Upper lobe of right lung (tissue), 1 donor: Measurements from ENCODE around the gene COX4I2. TPM values are rescaled to one million over a fixed set of nuclear protein-coding genes. Genes with fewer than 3 reads are reported as not detected.

Experiments
- ATAC-seq: fragments of 200-7000 bp; cut with Tn5 transposase; one replicate; pipeline ENCODE4 v1.9.1; 2020; ENCODE audit warnings: mild to moderate bottlenecking, moderate library complexity
- DNase-seq: peaks from one replicate; pipeline ENCODE4 v3.0.0-alpha.2; 2020
- H3K27ac ChIP-seq: fragments of 200-600 bp; one replicate; pipeline ENCODE4 v1.8.0; 2022
- H3K27me3 ChIP-seq: fragments of 200-600 bp; one replicate; pipeline ENCODE4 v1.8.0; 2022; ENCODE audit warnings: mild to moderate bottlenecking
- H3K36me3 ChIP-seq: fragments of 200-600 bp; one replicate; pipeline ENCODE4 v1.8.0; 2022
- H3K4me1 ChIP-seq: fragments of 200-600 bp; one replicate; pipeline ENCODE4 v1.8.0; 2022
- H3K4me3 ChIP-seq: fragments of 200-600 bp; one replicate; pipeline ENCODE4 v1.8.0; 2022; ENCODE audit warnings: mild to moderate bottlenecking
- H3K9me3 ChIP-seq: fragments of 200-600 bp; one replicate; pipeline ENCODE4 v1.8.0; 2022
- CTCF ChIP-seq: fragments of 200-600 bp; IDR thresholded peaks from one replicate; pipeline ENCODE4 v1.8.0; 2022; ENCODE audit warnings: antibody characterized with exemption
- intact Hi-C: fragments of 100-400 bp; cut with DNase I; formaldehyde crosslinking; loops from one replicate; pipeline ENCODE4 v1.11.0; 2022
- total RNA-seq: library from RNA; stranded (reverse); fragmentation: NEBNext Ultra II Directional; extraction: Animal tissue kit (Norgen Biotek cat#: 25700); gene quantifications from one replicate; pipeline ENCODE4 v1.2.1, GENCODE V29; 2021
- donor health status: DM: no; HTN: yes; CAD: no; lungs with severe emphysema.

The COX4I2 gene
- total RNA-seq, 1 donor from 2014 or later = 19.1 TPM

- intact Hi-C loops = no loop called here
- Histone ChIP-seq H3K27me3 (no peaks in the 10 kb centered on the region), H3K36me3 (peaks cover 41% of the 10 kb centered on the region), H3K27ac (peak overlapping the region; percentile 36), H3K4me3 (no peak overlapping the region), H3K9me3 (no peaks in the 10 kb centered on the region), H3K4me1 (peaks cover 78% of the 10 kb centered on the region)
- no peak for TF ChIP-seq CTCF
- DNase-seq = no peak
- ATAC-seq = no peak
Observed at GRCh38 chr20:31682352-31682751, 44.6 kb downstream of the COX4I2 start.

GRCh38 chr20:31682927-31683326 is 45.2 kb downstream of the COX4I2 start:
- intact Hi-C loops = no loop called here
- Histone ChIP-seq H3K36me3 (peaks cover 41% of the 10 kb centered on the region), H3K9me3 (no peaks in the 10 kb centered on the region), H3K4me1 (peaks cover 72% of the 10 kb centered on the region), H3K27me3 (no peaks in the 10 kb centered on the region), H3K27ac (peak overlapping the region; percentile 19), H3K4me3 (no peak overlapping the region)
- DNase-seq (no peak), ATAC-seq (no peak)
- TF ChIP-seq CTCF = no peak

GRCh38 chr20:31684153-31685015 is 46.7 kb downstream of the COX4I2 start:
- Histone ChIP-seq H3K36me3 (peaks cover 38% of the 10 kb centered on the region), H3K4me1 (peaks cover 57% of the 10 kb centered on the region), H3K9me3 (no peaks in the 10 kb centered on the region), H3K27ac (no peak overlapping the region), H3K27me3 (no peaks in the 10 kb centered on the region), H3K4me3 (no peak overlapping the region)
- DNase-seq (no peak), ATAC-seq (no peak)
- no peak for TF ChIP-seq CTCF
- intact Hi-C loops = no loop called here

- Histone ChIP-seq H3K36me3 (peaks cover 40% of the 10 kb centered on the region), H3K4me1 (peaks cover 41% of the 10 kb centered on the region), H3K9me3 (no peaks in the 10 kb centered on the region), H3K27ac (peak overlapping the region; percentile 1), H3K27me3 (no peaks in the 10 kb centered on the region), H3K4me3 (no peak overlapping the region)
- no peak for TF ChIP-seq CTCF
- DNase-seq = no peak
- no peak for ATAC-seq
- intact Hi-C loops = no loop called here
Observed at GRCh38 chr20:31685853-31686643, 48.3 kb downstream of the COX4I2 start.

- H3K27me3 ChIP-seq = no peaks in the 10 kb centered on the region
Observed at GRCh38 chr20:31687777-31688176, 50.1 kb downstream of the COX4I2 start.

More at GRCh38 chr20:31687777-31688176, 50.1 kb downstream of the COX4I2 start:
- TF ChIP-seq CTCF = no peak
- Histone ChIP-seq H3K27ac (peak overlapping the region; percentile 21), H3K4me1 (peaks cover 33% of the 10 kb centered on the region), H3K4me3 (no peak overlapping the region), H3K36me3 (peaks cover 49% of the 10 kb centered on the region), H3K9me3 (no peaks in the 10 kb centered on the region)
- DNase-seq (no peak), ATAC-seq (no peak)
- intact Hi-C loops = no loop called here
